KOPT-K1 (cell line): ENCODE results near the gene KCNQ5.

ENCODE experiments used
- H3K27ac ChIP-seq: fragments of 200-600 bp; sonication (generic); 2 replicates; pipeline ENCODE4 v1.5.1; 2016; ENCODE audit warnings: antibody characterized with exemption, mild to moderate bottlenecking, low read depth, low read length; ENCODE audit not compliant: poor library complexity, severe bottlenecking
- H3K36me3 ChIP-seq: fragments of 200-600 bp; sonication (generic); 2 replicates; pipeline ENCODE4 v1.5.1; 2017; ENCODE audit warnings: antibody characterized with exemption, mild to moderate bottlenecking, low read length, moderate library complexity; ENCODE audit not compliant: insufficient read depth
- H3K9me3 ChIP-seq: fragments of 200-600 bp; sonication (generic); 2 replicates; pipeline ENCODE4 v1.5.1; 2017; ENCODE audit warnings: antibody characterized with exemption, low read length, mild to moderate bottlenecking; ENCODE audit not compliant: insufficient read depth, poor library complexity, severe bottlenecking

Gene KCNQ5

GRCh38 chr6:73242001-73242400 lies 620.1 kb downstream of the KCNQ5 start:
- H3K9me3 ChIP-seq, result no peaks in the 10 kb centered on the region
- H3K36me3 ChIP-seq, result no peaks in the 10 kb centered on the region
- H3K27ac ChIP-seq, result no peak overlapping the region
